DMS79 treated with DMSO at 0.1 percent for 48 hours (cell line): ENCODE results near the gene SMIM10.
"Not testable (repeated sequence)": the region's sequence is repeated elsewhere in the genome, so short reads cannot be mapped to it uniquely, and the experiment has no call there.

Experiments used
- DNase-seq: peaks from one replicate; lab custom pipeline; 2025; lab: John Stamatoyannopoulos, UW

SMIM10 gene

GRCh38 chrX:134990801-134991481 is at the start of gene SMIM10:
SMIM10 (plus strand) TSS chrX:134990991; CDS start chrX:134991096, 105 bp downstream.
- no peak for DNase-seq

GRCh38 chrX:134946364-134946763 is 44.4 kb upstream of the SMIM10 start:
- not testable (repeated sequence) for DNase-seq

- no peak for DNase-seq
Observed at GRCh38 chrX:134948333-134949241, 42.2 kb upstream of the SMIM10 start.

- no peak for DNase-seq
Observed at GRCh38 chrX:134949271-134949670, 41.5 kb upstream of the SMIM10 start.

- no peak for DNase-seq
Observed at GRCh38 chrX:134957836-134958235, 33.0 kb upstream of the SMIM10 start.

- DNase-seq = not testable (repeated sequence)
Observed at GRCh38 chrX:134960366-134960765, 30.4 kb upstream of the SMIM10 start.

GRCh38 chrX:134963041-134963440 is 27.8 kb upstream of the SMIM10 start:
- no peak for DNase-seq

- DNase-seq = no peak
Observed at GRCh38 chrX:134969726-134970125, 21.1 kb upstream of the SMIM10 start.

GRCh38 chrX:134971926-134972325 is 18.9 kb upstream of the SMIM10 start:
- DNase-seq = no peak

- DNase-seq = no peak
Observed at GRCh38 chrX:134975516-134975915, 15.3 kb upstream of the SMIM10 start.

GRCh38 chrX:134981910-134982309 is 8.9 kb upstream of the SMIM10 start:
- DNase-seq = no peak

- no peak for DNase-seq
Observed at GRCh38 chrX:134982748-134983147, 8.0 kb upstream of the SMIM10 start.

GRCh38 chrX:134985479-134985878 is 5.3 kb upstream of the SMIM10 start:
- no peak for DNase-seq

GRCh38 chrX:134990475-134990800 is 353 bp upstream of the SMIM10 start:
- no peak for DNase-seq

- no peak for DNase-seq
Observed at GRCh38 chrX:134997646-134998045, 6.9 kb downstream of the SMIM10 start.

- no peak for DNase-seq
Observed at GRCh38 chrX:134998246-134998645, 7.5 kb downstream of the SMIM10 start.

- no peak for DNase-seq
Observed at GRCh38 chrX:134999469-134999868, 8.7 kb downstream of the SMIM10 start.

- no peak for DNase-seq
Observed at GRCh38 chrX:135000516-135000915, 9.7 kb downstream of the SMIM10 start.

GRCh38 chrX:135003876-135004623 is 13.3 kb downstream of the SMIM10 start:
- DNase-seq = peak; percentile 75

GRCh38 chrX:135006187-135006586 is 15.4 kb downstream of the SMIM10 start:
- no peak for DNase-seq

GRCh38 chrX:135009057-135009610 is 18.3 kb downstream of the SMIM10 start:
- DNase-seq = no peak

GRCh38 chrX:135009838-135010237 is 19.0 kb downstream of the SMIM10 start:
- no peak for DNase-seq
